ENCODE measurements around the gene RIPOR3.

Gene RIPOR3

GRCh38 chr20:50659975-50660670 is 31.2 kb downstream of the RIPOR3 start:
- no peak for DNase-seq (ENCODE audit: low read depth)
- TF ChIP-seq CTCF (IDR thresholded peaks at IDR 0.05; ENCODE audit: low read depth, low read length, missing control alignments), result no peak
- no peak overlapping the region for H3K4me3 ChIP-seq (ENCODE audit: low read depth, low read length)

- TF ChIP-seq CTCF (IDR thresholded peaks at IDR 0.05; ENCODE audit: low read depth, low read length, missing control alignments), result no peak
- H3K4me3 ChIP-seq (ENCODE audit: low read depth, low read length), result no peak overlapping the region
- DNase-seq (ENCODE audit: low read depth), result no peak
Measured at GRCh38 chr20:50658804-50659380, 32.5 kb downstream of the RIPOR3 start.

GRCh38 chr20:50655311-50655880 is 35.9 kb downstream of the RIPOR3 start:
- no peak overlapping the region for H3K4me3 ChIP-seq (ENCODE audit: low read depth, low read length)
- DNase-seq (ENCODE audit: low read depth), result no peak
- no peak for TF ChIP-seq CTCF (IDR thresholded peaks at IDR 0.05; ENCODE audit: low read depth, low read length, missing control alignments)

GRCh38 chr20:50654904-50655303 is 36.4 kb downstream of the RIPOR3 start:
- no peak overlapping the region for H3K4me3 ChIP-seq (ENCODE audit: low read depth, low read length)
- no peak for DNase-seq (ENCODE audit: low read depth)
- TF ChIP-seq CTCF (IDR thresholded peaks at IDR 0.05; ENCODE audit: low read depth, low read length, missing control alignments), result no peak

GRCh38 chr20:50652702-50653294 is 38.5 kb downstream of the RIPOR3 start:
- no peak for TF ChIP-seq CTCF (IDR thresholded peaks at IDR 0.05; ENCODE audit: low read depth, low read length, missing control alignments)
- peak; percentile 25 for DNase-seq (ENCODE audit: low read depth)
- no peak overlapping the region for H3K4me3 ChIP-seq (ENCODE audit: low read depth, low read length)

- no peak for DNase-seq (ENCODE audit: low read depth)
- H3K4me3 ChIP-seq (ENCODE audit: low read depth, low read length), result no peak overlapping the region
- TF ChIP-seq CTCF (IDR thresholded peaks at IDR 0.05; ENCODE audit: low read depth, low read length, missing control alignments), result no peak
Measured at GRCh38 chr20:50651676-50652075, 39.7 kb downstream of the RIPOR3 start.

All from GM12864 (cell line).